ENCODE data around the gene RAD9B. TPM values are rescaled to one million over a fixed set of nuclear protein-coding genes. Genes with fewer than 3 reads are reported as not detected.
"Not testable (repeated sequence)": the region's sequence is repeated elsewhere in the genome, so short reads cannot be mapped to it uniquely, and the experiment has no call there.

Gene RAD9B
- total RNA-seq, 1 experiment from 2014 or later: 2.7 TPM

DNA sequence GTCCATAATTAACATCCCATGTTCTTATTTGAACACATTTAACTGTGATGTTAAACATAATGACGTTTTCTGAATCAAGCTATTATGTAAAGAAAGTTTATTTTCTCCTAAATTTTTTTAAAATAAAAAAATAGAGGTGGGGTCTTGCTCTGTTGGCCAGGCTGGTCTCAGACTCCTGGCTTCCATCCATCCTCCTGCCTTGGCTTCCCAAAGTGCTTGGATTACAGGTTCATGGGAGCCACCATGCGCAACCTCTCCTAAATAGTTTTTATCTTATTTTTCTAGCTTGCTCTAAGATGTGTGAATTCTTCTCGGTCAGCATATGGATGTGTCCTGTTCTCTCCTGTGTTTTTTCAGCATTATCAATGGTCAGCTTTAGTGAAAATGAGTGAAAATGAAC lies 3.2 kb downstream of the RAD9B start:
- no peak for DNase-seq

DNA sequence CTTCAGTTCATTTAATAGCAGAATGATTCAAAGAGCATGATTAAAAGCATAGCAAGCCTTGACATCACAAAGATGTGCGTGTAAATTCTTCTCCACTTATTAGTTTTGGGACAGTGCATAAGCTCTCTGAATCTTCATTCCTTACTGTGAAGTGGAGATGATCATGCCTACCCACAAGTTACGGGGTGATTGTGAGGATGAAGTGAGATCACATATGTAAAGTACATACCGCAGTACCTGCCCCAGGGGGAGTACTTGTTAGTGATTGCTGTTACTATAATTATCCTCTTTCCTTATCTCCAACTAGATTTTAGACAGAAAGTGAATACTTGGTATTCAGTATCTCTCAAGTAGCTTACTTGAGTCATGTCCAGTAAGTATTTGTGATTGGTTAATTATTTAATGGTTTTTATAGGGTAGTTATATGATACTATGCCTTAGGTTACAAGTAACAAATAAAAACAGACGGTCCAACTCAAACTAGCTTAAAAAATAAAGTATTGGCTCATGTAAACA lies 6.0 kb downstream of the RAD9B start:
- Histone ChIP-seq H3K4me1 (no peaks in the 10 kb centered on the region), H3K36me3 (no peaks in the 10 kb centered on the region), H3K27ac (no peak overlapping the region), H3K9me3 (replicated peaks) (no peaks in the 10 kb centered on the region), H3K27me3 (no peaks in the 10 kb centered on the region), H3K4me3 (no peak overlapping the region)
- DNase-seq: no peak

More for the DNA sequence above, 3.2 kb downstream of the RAD9B start:
- Histone ChIP-seq H3K4me1 (peaks cover 2% of the 10 kb centered on the region; the same call in 1 of the 2 replicates), H3K9me3 (replicated peaks) (no peaks in the 10 kb centered on the region), H3K36me3 (no peaks in the 10 kb centered on the region), H3K27me3 (no peaks in the 10 kb centered on the region), H3K4me3 (no peak overlapping the region), H3K27ac (no peak overlapping the region)

DNA sequence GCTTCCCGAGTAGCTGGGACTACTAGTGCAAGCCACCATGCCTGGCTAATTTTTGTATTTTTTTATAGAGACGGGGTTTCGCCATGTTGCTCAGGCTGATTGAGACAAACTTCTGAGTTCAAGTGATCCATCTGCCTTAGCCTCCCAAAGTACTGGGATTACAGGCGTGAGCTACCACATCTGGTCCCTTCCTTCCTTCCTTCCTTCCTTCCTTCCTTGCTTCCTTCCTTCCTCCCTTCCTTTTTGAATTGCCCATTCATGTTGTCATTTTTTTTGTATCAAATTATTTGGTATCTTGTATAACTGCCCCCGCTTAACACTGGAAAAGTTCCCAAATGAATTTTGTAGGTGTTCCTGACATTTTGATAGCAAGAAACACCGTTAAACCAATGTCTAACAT lies 11.7 kb downstream of the RAD9B start:
- no peaks in the 10 kb centered on the region for H3K4me1 ChIP-seq
- no peak overlapping the region for H3K4me3 ChIP-seq
- H3K36me3 ChIP-seq: no peaks in the 10 kb centered on the region
- H3K27ac ChIP-seq: no peak overlapping the region
- no peaks in the 10 kb centered on the region for H3K27me3 ChIP-seq
- DNase-seq: no peak
- H3K9me3 ChIP-seq (replicated peaks): no peaks in the 10 kb centered on the region

DNA sequence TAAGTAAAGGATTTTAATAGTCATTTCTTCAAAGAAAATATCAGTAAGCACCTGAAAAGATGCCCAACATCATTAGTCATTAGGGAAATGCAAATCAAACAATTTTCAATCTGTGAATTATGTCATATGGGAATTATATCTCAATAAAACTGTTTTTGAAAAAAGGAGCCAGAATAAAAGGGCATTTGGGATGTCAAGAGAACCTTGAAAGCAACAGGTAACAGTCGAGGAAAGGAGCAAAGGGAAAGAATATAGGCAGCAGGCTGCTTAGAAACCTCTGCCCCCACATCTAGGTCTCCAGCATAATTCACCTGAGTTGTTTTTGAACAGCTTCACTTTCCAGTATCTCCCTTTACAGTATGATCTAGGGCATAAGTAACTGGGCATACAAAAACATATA lies 12.2 kb downstream of the RAD9B start:
- DNase-seq: no peak
- Histone ChIP-seq H3K27ac (no peak overlapping the region), H3K4me3 (no peak overlapping the region), H3K36me3 (no peaks in the 10 kb centered on the region), H3K27me3 (no peaks in the 10 kb centered on the region), H3K9me3 (replicated peaks) (no peaks in the 10 kb centered on the region), H3K4me1 (no peaks in the 10 kb centered on the region)

DNA sequence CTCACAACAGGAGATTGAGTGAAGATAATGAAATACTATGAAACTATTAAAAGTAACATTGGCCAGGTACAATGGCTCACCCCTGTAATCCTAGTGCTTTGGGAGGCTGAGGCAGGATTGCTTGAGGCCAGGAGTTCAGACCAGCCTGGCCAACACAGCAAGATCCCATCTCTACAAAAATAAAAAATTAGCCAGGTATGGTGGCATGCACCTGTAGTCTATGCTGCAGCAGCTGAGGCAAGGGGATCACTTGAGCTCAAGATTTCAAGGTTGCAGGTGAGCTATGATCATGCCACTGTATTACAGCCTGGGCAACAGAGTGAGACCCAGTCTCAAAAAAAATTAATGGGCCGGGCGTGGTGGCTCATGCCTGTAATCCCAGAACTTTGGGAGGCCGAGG lies 14.9 kb downstream of the RAD9B start:
- Histone ChIP-seq H3K4me3 (no peak overlapping the region), H3K27me3 (no peaks in the 10 kb centered on the region), H3K36me3 (no peaks in the 10 kb centered on the region), H3K9me3 (replicated peaks) (no peaks in the 10 kb centered on the region), H3K27ac (no peak overlapping the region), H3K4me1 (no peaks in the 10 kb centered on the region)
- no peak for DNase-seq

DNA sequence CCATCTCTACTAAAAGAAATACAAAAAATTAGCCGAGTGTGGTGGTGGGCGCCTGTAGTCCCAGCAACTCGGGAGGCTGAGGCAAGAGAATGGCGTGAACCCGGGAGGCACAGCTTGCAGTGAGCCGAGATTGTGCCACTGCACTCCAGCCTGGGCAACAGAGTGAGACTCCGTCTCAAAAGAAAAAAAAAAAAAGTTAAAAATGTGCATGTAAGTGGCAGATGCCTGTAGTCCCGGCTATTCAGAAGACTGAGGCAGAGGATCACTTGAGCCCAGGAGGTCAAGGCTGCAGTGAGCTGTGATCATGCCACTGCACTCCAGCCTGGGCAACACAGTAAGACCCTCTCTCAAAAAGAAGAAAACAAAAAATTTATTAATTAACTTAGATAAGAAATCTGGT lies 15.9 kb downstream of the RAD9B start:
- H3K9me3 ChIP-seq (replicated peaks); H3K27me3 ChIP-seq; DNase-seq; H3K4me1 ChIP-seq; H3K27ac ChIP-seq; H3K36me3 ChIP-seq; H3K4me3 ChIP-seq: not testable (repeated sequence)

DNA sequence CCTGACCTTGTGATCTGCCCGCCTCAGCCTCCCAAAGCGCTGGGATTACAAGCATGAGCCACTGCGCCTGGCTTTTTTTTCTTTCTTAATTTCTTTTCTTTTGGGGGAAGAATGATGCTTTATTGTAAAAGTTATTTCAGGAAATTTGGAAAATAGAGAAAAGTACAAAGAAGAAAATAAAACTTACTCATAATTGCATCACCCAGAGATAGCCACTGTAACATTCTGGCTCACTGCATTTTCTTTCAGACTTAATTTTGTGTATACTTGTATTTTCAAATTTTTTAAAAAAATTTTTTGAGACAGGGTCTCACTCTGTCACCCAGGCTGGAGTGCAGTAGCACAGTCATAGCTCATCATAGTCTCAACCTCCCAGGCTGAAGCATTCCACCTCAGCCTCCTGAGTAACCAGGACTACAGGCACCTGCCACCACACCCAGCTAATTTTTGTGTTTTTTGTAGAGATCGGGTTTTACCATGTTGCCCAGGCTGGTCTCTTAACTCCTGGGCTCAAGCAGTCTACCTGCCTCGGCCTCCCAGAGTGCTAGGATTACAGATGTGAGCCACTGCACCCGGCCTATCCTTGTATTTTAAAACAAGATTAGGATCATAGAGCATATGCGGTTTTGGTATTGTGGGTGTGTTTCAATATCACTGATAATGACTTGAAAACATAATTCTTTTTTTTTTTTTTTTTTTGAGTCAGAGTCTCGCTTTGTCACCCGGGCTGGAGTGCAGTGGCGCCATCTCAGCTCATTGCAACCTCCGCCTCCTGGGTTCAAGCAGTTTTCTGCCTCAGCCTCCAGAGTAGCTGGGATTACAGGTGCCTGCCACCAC lies 19.0 kb downstream of the RAD9B start:
- H3K4me1 ChIP-seq; H3K36me3 ChIP-seq; H3K4me3 ChIP-seq; H3K9me3 ChIP-seq (replicated peaks); H3K27me3 ChIP-seq; H3K27ac ChIP-seq; DNase-seq: not testable (repeated sequence)

DNA sequence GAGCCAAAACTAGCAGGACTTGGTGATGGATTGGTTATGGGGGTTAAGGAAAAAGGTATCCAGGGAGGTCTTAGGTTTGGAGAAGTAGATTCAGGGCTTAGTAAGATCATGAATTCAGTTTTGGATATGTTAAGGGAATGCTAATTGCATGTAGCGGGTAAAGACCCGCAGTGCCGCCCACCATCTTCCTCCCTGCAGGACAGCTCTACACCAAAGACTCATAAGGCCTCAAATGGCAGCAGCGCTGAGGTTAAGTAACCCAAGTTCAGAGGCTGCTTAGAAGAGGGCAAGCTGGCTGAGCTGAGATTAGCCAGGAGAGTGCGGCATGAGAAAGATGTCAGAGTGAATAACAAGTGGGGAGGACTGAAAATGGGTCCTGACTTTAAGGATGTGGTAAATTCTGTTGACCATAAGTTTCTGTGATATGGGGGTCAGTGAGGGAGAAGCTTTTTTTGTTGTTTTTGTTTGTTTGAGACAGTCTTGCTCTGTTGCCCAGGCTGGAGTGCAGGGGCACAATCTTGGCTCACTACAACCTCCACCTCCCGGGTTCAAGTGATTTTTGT lies 26.2 kb downstream of the RAD9B start:
- DNase-seq: no peak
- no peaks in the 10 kb centered on the region for H3K4me1 ChIP-seq
- H3K27me3 ChIP-seq: no peaks in the 10 kb centered on the region

DNA sequence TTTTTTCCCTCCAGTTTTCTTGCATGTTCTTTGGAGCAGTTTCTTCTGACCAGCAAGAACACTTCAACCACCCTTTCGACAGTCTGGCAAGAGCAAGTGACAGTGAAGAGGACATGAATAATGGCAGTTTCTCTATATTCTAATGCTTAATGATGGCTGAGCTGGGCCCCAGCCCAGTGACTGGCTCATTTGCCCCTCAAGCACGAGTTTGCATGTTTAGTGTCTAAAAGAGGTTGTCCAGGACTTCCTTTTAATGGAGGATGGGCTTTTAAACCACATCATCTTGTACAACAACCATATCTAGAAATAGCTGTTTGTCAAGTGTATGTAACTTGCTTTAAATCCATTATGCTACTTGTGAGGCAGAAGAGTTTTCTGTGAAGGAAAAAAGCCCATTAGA lies 28.4 kb downstream of the RAD9B start:
- Histone ChIP-seq H3K4me1 (no peaks in the 10 kb centered on the region), H3K4me3 (no peak overlapping the region), H3K27ac (no peak overlapping the region), H3K27me3 (no peaks in the 10 kb centered on the region), H3K9me3 (replicated peaks) (no peaks in the 10 kb centered on the region), H3K36me3 (peaks cover 8% of the 10 kb centered on the region)
- no peak for DNase-seq

More for the DNA sequence above, 26.2 kb downstream of the RAD9B start:
- Histone ChIP-seq H3K4me3 (no peak overlapping the region), H3K9me3 (replicated peaks) (no peaks in the 10 kb centered on the region), H3K36me3 (peaks cover 3% of the 10 kb centered on the region; the same call in 1 of the 2 replicates), H3K27ac (no peak overlapping the region)

DNA sequence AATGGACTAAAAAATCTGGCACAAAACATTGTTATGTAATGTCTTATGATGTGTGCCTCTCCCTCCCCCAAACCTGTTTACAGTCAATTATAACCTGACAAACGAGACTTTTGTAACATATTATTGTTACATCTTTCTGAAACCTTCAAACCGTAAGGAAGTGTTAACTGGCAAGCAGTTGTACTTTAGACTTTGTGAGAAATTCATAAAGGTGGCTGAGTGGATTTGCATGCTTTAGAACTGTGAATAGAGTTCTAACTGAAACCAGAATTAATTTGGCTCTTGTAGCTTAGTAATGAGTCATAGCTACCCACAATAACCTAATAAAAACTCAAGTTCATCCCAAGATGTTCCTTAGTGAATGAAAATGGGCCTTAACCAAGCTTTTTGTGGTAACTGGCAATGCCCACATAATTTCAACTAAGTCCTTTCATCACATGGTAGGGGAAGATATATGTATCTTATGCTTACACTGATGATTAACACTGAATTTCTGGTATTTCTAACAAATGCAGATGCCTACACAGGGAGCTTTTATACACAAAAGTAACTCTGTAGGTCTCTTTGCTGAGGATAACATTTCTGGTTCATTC lies 29.7 kb downstream of the RAD9B start:
- peaks cover 5% of the 10 kb centered on the region for H3K4me1 ChIP-seq
- no peak for DNase-seq
- no peak overlapping the region for H3K27ac ChIP-seq
- H3K27me3 ChIP-seq: no peaks in the 10 kb centered on the region
- no peak overlapping the region for H3K4me3 ChIP-seq
- peaks cover 9% of the 10 kb centered on the region for H3K36me3 ChIP-seq
- no peaks in the 10 kb centered on the region for H3K9me3 ChIP-seq (replicated peaks)

DNA sequence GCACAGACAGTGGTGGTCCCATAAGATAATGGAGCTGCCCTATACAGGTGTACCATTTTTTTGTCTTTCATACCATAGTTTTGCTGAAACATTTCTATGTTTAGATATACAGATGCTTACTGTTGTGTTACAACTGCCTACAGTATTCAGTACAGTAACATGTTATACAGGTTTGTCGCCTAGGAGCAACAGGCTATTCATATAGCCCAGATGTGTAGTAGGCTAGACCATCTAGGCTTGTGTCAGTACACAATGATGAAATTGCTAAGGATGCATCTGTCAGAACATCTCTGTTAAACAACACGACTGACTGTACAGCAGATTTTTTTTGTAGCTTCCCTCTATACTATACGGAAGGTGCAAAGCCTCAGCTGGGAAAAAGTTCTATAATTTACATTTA lies 30.5 kb downstream of the RAD9B start:
- H3K27me3 ChIP-seq: no peaks in the 10 kb centered on the region
- no peaks in the 10 kb centered on the region for H3K9me3 ChIP-seq (replicated peaks)
- H3K36me3 ChIP-seq: peaks cover 9% of the 10 kb centered on the region
- DNase-seq: no peak
- H3K4me3 ChIP-seq: no peak overlapping the region
- peaks cover 9% of the 10 kb centered on the region for H3K4me1 ChIP-seq
- no peak overlapping the region for H3K27ac ChIP-seq

DNA sequence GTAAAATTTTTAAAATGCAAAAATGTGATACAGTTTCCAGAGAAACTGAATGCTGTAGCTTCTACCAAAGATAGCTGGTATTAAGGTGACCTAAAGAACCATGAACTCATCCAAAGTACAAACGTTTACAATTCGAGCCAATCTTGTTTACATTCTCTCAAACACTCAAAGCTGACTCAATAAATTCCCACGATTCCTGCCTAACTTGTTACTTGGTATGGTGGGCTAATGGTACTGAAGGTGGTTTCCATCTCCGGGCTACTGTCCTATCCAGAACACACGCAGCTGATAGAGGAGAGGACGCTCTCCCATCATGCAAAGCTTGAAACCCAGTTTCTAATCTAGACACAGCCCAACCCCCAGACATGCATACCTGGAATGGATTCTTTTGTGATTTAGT lies 31.5 kb downstream of the RAD9B start:
- Histone ChIP-seq H3K9me3 (replicated peaks) (no peaks in the 10 kb centered on the region), H3K27me3 (no peaks in the 10 kb centered on the region), H3K27ac (no peak overlapping the region), H3K4me3 (no peak overlapping the region), H3K4me1 (peaks cover 19% of the 10 kb centered on the region), H3K36me3 (peaks cover 10% of the 10 kb centered on the region)
- DNase-seq: no peak

DNA sequence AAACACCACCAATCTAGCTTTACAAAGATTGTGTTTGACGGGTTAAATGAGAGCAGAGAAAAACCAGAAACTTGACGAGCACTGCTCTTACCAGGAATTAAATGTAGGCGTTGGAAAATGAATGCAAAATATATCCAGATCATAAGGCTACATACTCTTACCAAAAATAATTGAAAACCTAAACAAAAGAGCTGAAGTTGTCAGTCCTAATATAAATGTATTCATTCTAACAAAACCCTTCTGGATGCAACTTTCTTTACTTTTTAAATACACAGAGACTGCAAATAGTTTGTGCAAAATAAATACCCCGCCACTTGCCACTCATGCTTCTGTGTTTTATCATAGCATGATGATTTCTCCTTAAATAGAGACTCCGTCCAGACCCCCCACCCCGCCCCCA lies 32.7 kb downstream of the RAD9B start:
- no peak overlapping the region for H3K4me3 ChIP-seq
- H3K4me1 ChIP-seq: peaks cover 20% of the 10 kb centered on the region
- no peaks in the 10 kb centered on the region for H3K9me3 ChIP-seq (replicated peaks)
- H3K36me3 ChIP-seq: peaks cover 11% of the 10 kb centered on the region
- no peak for DNase-seq
- no peak overlapping the region for H3K27ac ChIP-seq
- H3K27me3 ChIP-seq: no peaks in the 10 kb centered on the region

DNA sequence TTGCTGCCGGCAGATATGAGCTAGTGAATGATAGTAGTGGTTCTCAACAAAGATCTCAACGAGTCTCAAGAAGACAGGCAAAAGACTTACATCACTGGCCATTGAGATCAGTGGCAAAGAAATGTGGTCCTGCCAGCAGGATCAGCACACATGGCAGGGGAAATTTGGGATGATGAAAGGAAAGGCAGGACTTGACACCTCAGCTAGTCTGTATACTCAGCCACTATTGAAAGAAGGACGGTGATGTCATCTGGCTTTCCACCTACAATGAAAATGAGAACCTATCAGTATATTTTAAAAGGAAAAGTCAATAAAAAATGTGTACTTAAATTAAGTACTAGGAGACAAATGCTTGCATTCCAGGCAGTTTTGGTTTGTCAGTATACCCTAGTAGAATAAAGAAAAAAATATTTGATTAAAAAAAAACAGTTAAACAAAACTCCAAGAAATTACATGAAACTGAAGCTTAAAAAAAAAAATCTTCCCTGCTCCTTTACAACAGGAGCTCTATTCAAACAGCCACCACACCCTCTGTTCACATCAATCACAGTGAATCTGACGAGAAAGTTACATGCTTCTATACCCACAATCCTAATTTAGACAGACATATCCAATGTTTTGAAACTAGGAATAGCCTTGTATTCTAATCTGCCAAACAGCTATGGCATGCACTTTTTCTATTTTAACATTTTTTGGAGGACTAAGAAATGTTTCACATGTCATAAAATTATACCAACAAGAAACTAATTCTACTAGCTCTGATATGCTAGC lies 34.9 kb downstream of the RAD9B start:
- peak overlapping the region; percentile 84 for H3K27ac ChIP-seq

More for the DNA sequence above, 34.9 kb downstream of the RAD9B start:
- peaks cover 7% of the 10 kb centered on the region; the same call in 1 of the 2 replicates for H3K36me3 ChIP-seq
- no peaks in the 10 kb centered on the region for H3K9me3 ChIP-seq (replicated peaks)
- peak; percentile 63 to 83 for DNase-seq
- peaks cover 20% of the 10 kb centered on the region for H3K4me1 ChIP-seq
- no peaks in the 10 kb centered on the region for H3K27me3 ChIP-seq
- no peak overlapping the region for H3K4me3 ChIP-seq

All from SJCRH30 (cell line).